ENCODE data around the gene PLEKHA7.

The PLEKHA7 gene

GRCh38 chr11:16809886-16810668, 204.1 kb downstream of the PLEKHA7 start:
- DNase-seq (ENCODE audit: low read depth in 2 of 2) = no peak

- no peak for DNase-seq (ENCODE audit: low read depth in 2 of 2)
These were observed 206.9 kb downstream of the PLEKHA7 start for GRCh38 chr11:16807306-16807705.

- no peak for DNase-seq (ENCODE audit: low read depth in 2 of 2)
These were observed 207.4 kb downstream of the PLEKHA7 start for GRCh38 chr11:16806791-16807190.

GRCh38 chr11:16805938-16806337, 208.3 kb downstream of the PLEKHA7 start:
- DNase-seq (ENCODE audit: low read depth in 2 of 2) = no peak

GRCh38 chr11:16804104-16804947, 209.9 kb downstream of the PLEKHA7 start:
- no peak for DNase-seq (ENCODE audit: low read depth in 2 of 2)

GRCh38 chr11:16801288-16801980, 212.8 kb downstream of the PLEKHA7 start:
- DNase-seq (ENCODE audit: low read depth in 2 of 2) = no peak

- no peak for DNase-seq (ENCODE audit: low read depth in 2 of 2)
These were observed 213.8 kb downstream of the PLEKHA7 start for GRCh38 chr11:16800382-16800781.

GRCh38 chr11:16799890-16800289, 214.3 kb downstream of the PLEKHA7 start:
- no peak for DNase-seq (ENCODE audit: low read depth in 2 of 2)

GRCh38 chr11:16799221-16799620, 215.0 kb downstream of the PLEKHA7 start:
- no peak for DNase-seq (ENCODE audit: low read depth in 2 of 2)

GRCh38 chr11:16797776-16798175, 216.4 kb downstream of the PLEKHA7 start:
- DNase-seq (ENCODE audit: low read depth in 2 of 2) = no peak

GRCh38 chr11:16796311-16796710, 217.9 kb downstream of the PLEKHA7 start:
- DNase-seq (ENCODE audit: low read depth in 2 of 2) = no peak

GRCh38 chr11:16795146-16795545, 219.1 kb downstream of the PLEKHA7 start:
- DNase-seq (ENCODE audit: low read depth in 2 of 2) = no peak

- no peak for DNase-seq (ENCODE audit: low read depth in 2 of 2)
These were observed 220.0 kb downstream of the PLEKHA7 start for GRCh38 chr11:16794047-16794818.

- no peak for DNase-seq (ENCODE audit: low read depth in 2 of 2)
These were observed 220.7 kb downstream of the PLEKHA7 start for GRCh38 chr11:16793511-16793910.

- no peak for DNase-seq (ENCODE audit: low read depth in 2 of 2)
These were observed 221.2 kb downstream of the PLEKHA7 start for GRCh38 chr11:16793009-16793408.

- DNase-seq (ENCODE audit: low read depth in 2 of 2) = no peak
These were observed 221.8 kb downstream of the PLEKHA7 start for GRCh38 chr11:16792426-16792825.

- no peak for DNase-seq (ENCODE audit: low read depth in 2 of 2)
These were observed 222.8 kb downstream of the PLEKHA7 start for GRCh38 chr11:16791191-16791961.

- no peak for DNase-seq (ENCODE audit: low read depth in 2 of 2)
These were observed 223.6 kb downstream of the PLEKHA7 start for GRCh38 chr11:16790486-16791190.

- DNase-seq (ENCODE audit: low read depth in 2 of 2) = no peak
These were observed 224.4 kb downstream of the PLEKHA7 start for GRCh38 chr11:16789560-16790485.
